OCI-LY1 (cell line): Measurements from ENCODE around the gene ATP6AP2.

Source experiments
- H2AFZ ChIP-seq: fragments of 200-600 bp; sonication (generic), shearing (Covaris generic); 2 replicates; pipeline ENCODE4 v1.6.0; 2014; ENCODE audit warnings: antibody characterized with exemption, mild to moderate bottlenecking, low read length
- H3F3A ChIP-seq: fragments of 200-600 bp; sonication (generic), shearing (Covaris generic); 2 replicates; pipeline ENCODE4 v1.6.0; 2014; ENCODE audit warnings: mild to moderate bottlenecking, antibody characterized with exemption, low read length, moderate library complexity; ENCODE audit not compliant: insufficient read depth
- H3K27ac ChIP-seq: fragments of 200-600 bp; sonication (generic); 2 replicates; pipeline ENCODE4 v1.5.1; 2014; ENCODE audit warnings: low read length, mixed run types, mild to moderate bottlenecking, low read depth; ENCODE audit not compliant: poor library complexity, severe bottlenecking
- H3K27me3 ChIP-seq: fragments of 200-600 bp; sonication (generic); 2 replicates; pipeline ENCODE4 v1.6.0; 2014; ENCODE audit warnings: antibody characterized with exemption, mild to moderate bottlenecking, low read length, moderate library complexity; ENCODE audit not compliant: insufficient read depth
- H3K36me3 ChIP-seq: fragments of 200-600 bp; sonication (generic); 2 replicates; pipeline ENCODE4 v1.6.1; 2014; ENCODE audit warnings: mild to moderate bottlenecking, antibody characterized with exemption, low read length, moderate library complexity, mixed read lengths; ENCODE audit not compliant: insufficient read depth
- H3K4me1 ChIP-seq: fragments of 200-600 bp; sonication (generic); 2 replicates; pipeline ENCODE4 v1.5.1; 2014; ENCODE audit warnings: mild to moderate bottlenecking, low read length, moderate library complexity; ENCODE audit not compliant: insufficient read depth, severe bottlenecking
- H3K4me2 ChIP-seq: fragments of 200-600 bp; sonication (generic), shearing (Covaris generic); 2 replicates; pipeline ENCODE4 v1.6.1; 2014; ENCODE audit warnings: low read length
- H3K4me3 ChIP-seq: fragments of 200-600 bp; sonication (generic); 2 replicates; pipeline ENCODE4 v1.5.1; 2014; ENCODE audit warnings: low read length, low read depth, mild to moderate bottlenecking, mixed read lengths; ENCODE audit not compliant: poor library complexity, severe bottlenecking
- H3K79me2 ChIP-seq: fragments of 200-600 bp; shearing (Covaris generic); 2 replicates; pipeline ENCODE4 v1.6.1; 2016; ENCODE audit warnings: mixed run types, low read length, mixed read lengths; ENCODE audit not compliant: insufficient read depth
- H3K9ac ChIP-seq: fragments of 200-600 bp; sonication (generic), shearing (Covaris generic); 2 replicates; pipeline ENCODE4 v1.6.1; 2014; ENCODE audit warnings: mild to moderate bottlenecking, low read length, mixed read lengths
- H3K9me2 ChIP-seq: fragments of 200-600 bp; sonication (generic), shearing (Covaris generic); 2 replicates; pipeline ENCODE4 v1.6.1; 2014; ENCODE audit warnings: low read depth, mild to moderate bottlenecking, low read length, mixed read lengths
- H3K9me3 ChIP-seq: fragments of 200-600 bp; shearing (Covaris generic); 2 replicates; pipeline ENCODE4 v1.6.1; 2014; ENCODE audit warnings: low read length, mixed read lengths
- H4K20me1 ChIP-seq: fragments of 200-600 bp; sonication (generic), shearing (Covaris generic); 2 replicates; pipeline ENCODE4 v1.6.0; 2016; ENCODE audit warnings: mild to moderate bottlenecking, low read length; ENCODE audit not compliant: insufficient read depth
- EZH2 ChIP-seq: fragments of 200-600 bp; sonication (generic), shearing (Covaris generic); IDR thresholded peaks from 2 replicates; pipeline ENCODE4 v1.8.0; 2017; ENCODE audit warnings: borderline replicate concordance, mixed run types, mild to moderate bottlenecking, antibody characterized with exemption, low read length, moderate library complexity, mixed read lengths
- TF ChIP-seq, protein P1 (sequence below): fragments of 200-600 bp; sonication (generic), shearing (Covaris generic); IDR thresholded peaks from 2 replicates; pipeline ENCODE4 v1.5.1; 2017; ENCODE audit warnings: mild to moderate bottlenecking, antibody characterized with exemption, low read length, moderate library complexity, mixed read lengths

ATP6AP2 gene

DNA sequence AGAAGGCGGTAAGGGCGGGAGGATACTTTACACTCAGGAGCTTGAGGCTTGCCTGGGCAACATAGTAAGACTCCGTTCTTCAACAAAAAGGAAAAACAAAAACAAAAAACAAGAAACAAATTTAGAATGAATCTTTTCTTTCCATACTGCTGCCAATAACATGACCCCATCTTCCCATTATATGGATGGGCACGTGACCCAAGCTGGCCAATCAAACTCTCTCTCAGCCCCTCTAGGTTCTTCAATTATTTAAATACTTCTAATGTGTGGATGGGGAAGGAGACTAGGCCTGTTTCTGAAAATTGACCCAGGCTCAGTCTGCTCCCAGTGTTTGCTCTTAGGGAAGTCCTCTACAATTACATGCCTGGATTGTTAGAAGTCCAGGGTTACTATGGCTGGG is 22.2 kb upstream of the ATP6AP2 start:
- H2AFZ ChIP-seq: no peak overlapping the region
- no peaks in the 10 kb centered on the region for H4K20me1 ChIP-seq
- no peak overlapping the region for H3K9ac ChIP-seq
- no peaks in the 10 kb centered on the region for H3K9me3 ChIP-seq
- no peaks in the 10 kb centered on the region for H3K9me2 ChIP-seq
- no peaks in the 10 kb centered on the region for H3K36me3 ChIP-seq
- H3K27ac ChIP-seq: no peak overlapping the region
- H3K27me3 ChIP-seq: no peaks in the 10 kb centered on the region
- H3K4me3 ChIP-seq: no peak overlapping the region
- H3F3A ChIP-seq: no peaks in the 10 kb centered on the region
- H3K4me2 ChIP-seq: no peak overlapping the region
- no peaks in the 10 kb centered on the region for H3K79me2 ChIP-seq
- H3K4me1 ChIP-seq: no peaks in the 10 kb centered on the region
- TF ChIP-seq EZH2: no peak
- TF ChIP-seq, protein P1, sequence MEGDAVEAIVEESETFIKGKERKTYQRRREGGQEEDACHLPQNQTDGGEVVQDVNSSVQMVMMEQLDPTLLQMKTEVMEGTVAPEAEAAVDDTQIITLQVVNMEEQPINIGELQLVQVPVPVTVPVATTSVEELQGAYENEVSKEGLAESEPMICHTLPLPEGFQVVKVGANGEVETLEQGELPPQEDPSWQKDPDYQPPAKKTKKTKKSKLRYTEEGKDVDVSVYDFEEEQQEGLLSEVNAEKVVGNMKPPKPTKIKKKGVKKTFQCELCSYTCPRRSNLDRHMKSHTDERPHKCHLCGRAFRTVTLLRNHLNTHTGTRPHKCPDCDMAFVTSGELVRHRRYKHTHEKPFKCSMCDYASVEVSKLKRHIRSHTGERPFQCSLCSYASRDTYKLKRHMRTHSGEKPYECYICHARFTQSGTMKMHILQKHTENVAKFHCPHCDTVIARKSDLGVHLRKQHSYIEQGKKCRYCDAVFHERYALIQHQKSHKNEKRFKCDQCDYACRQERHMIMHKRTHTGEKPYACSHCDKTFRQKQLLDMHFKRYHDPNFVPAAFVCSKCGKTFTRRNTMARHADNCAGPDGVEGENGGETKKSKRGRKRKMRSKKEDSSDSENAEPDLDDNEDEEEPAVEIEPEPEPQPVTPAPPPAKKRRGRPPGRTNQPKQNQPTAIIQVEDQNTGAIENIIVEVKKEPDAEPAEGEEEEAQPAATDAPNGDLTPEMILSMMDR: no peak

GRCh38 chrX:40563784-40564183 is 17.0 kb upstream of the ATP6AP2 start:
- no peaks in the 10 kb centered on the region for H3K4me1 ChIP-seq
- H3K79me2 ChIP-seq: no peaks in the 10 kb centered on the region
- no peaks in the 10 kb centered on the region for H4K20me1 ChIP-seq
- H3K27ac ChIP-seq: no peak overlapping the region
- H3K9me3 ChIP-seq: no peaks in the 10 kb centered on the region
- H3K9me2 ChIP-seq: no peaks in the 10 kb centered on the region
- H3K36me3 ChIP-seq: no peaks in the 10 kb centered on the region
- H2AFZ ChIP-seq: no peak overlapping the region
- H3F3A ChIP-seq: no peaks in the 10 kb centered on the region
- H3K9ac ChIP-seq: no peak overlapping the region
- H3K4me3 ChIP-seq: no peak overlapping the region
- H3K27me3 ChIP-seq: no peaks in the 10 kb centered on the region
- TF ChIP-seq EZH2: no peak
- TF ChIP-seq, protein P1: no peak
- H3K4me2 ChIP-seq: no peak overlapping the region

- H2AFZ ChIP-seq: no peak overlapping the region
- TF ChIP-seq, protein P1: no peak
- no peak for TF ChIP-seq EZH2
- no peak overlapping the region for H3K27ac ChIP-seq
- H3K27me3 ChIP-seq: no peaks in the 10 kb centered on the region
- H3K9ac ChIP-seq: no peak overlapping the region
- H4K20me1 ChIP-seq: no peaks in the 10 kb centered on the region
- no peaks in the 10 kb centered on the region for H3K9me3 ChIP-seq
- H3F3A ChIP-seq: no peaks in the 10 kb centered on the region
- no peaks in the 10 kb centered on the region for H3K36me3 ChIP-seq
- no peak overlapping the region for H3K4me2 ChIP-seq
- no peaks in the 10 kb centered on the region for H3K4me1 ChIP-seq
- no peaks in the 10 kb centered on the region for H3K9me2 ChIP-seq
- no peaks in the 10 kb centered on the region for H3K79me2 ChIP-seq
- no peak overlapping the region for H3K4me3 ChIP-seq
Measured at GRCh38 chrX:40564447-40564846, 16.3 kb upstream of the ATP6AP2 start.
